Activated CD4-positive, alpha-beta T cell treated with anti-CD3 and anti-CD28 coated beads, Interleukin-10, Interleukin-2, amounts not matched to agents 100 ng/mL and 50 ng/mL, durations not matched to agents 16 hours and 8 hours (primary cell): ENCODE data around the gene NWD2.
"Not testable (repeated sequence)": the region's sequence is repeated elsewhere in the genome, so short reads cannot be mapped to it uniquely, and the experiment has no call there.

Experiments
- DNase-seq: peaks from one replicate; pipeline ENCODE4 v3.0.0-alpha.2; 2020

Gene NWD2

DNA sequence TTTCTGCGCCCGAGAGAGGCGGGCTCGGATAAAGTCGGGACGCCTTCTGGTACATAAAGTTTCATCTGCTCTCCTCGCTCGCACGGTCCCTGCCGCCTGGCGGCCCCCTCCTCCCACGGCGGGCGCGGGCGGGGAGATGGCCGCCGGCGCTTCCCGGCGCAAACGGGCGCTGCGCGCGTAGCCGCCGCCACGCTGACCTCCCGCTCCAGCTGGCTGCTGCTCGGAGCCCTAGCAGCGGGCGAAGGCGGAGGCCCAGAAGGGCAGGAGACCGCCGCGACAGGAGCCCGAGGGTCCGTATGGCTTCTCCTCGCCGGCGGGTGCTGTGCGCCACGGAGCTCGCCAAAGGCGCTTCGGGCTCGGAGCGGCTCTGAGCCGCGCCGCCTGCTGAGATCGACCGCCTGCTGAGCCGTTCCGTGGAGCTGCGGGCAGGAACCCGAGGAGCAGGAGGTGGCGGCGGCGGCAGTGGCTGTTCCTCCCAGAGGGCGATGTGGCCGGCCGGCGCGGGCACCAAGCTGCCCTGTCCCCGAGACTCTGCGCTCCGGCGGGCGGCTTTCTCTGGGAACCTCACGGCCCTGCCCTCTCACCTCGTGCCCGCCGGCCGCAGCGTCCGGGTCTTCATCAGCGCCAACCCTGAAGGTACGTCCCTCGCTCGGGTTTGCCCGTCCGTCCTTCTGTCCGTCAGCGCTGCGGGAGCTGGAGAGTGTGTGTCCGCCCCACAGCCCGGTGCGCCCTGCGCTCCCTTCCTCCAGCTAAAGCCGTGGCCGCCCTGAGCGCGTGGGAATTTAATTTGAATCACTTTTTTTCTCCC is at the start of gene NWD2:
Gene NWD2 (plus strand): TSS at position 161 of the 808 bp plus-strand sequence. CDS start 325 bp downstream, at position 486.
- DNase-seq, result no peak

DNA sequence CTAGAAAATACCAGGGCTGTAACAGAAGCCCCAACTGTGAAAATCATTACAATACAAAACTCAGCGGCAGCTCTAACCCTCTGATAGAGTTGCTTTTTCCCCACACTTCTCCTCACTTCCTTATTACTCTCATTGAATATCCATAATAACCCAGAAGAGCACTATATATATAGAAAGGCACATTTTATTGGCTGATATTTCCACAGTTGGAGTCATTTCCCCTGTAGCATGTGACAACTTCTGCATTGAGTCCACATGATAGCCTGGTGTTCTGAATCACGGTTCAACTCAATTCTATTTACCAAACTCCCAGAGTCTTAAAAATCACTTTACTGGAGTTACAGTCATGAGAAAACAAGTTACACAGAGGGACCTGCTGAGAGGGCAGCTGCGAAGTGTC is 46.6 kb upstream of the NWD2 start:
- no peak for DNase-seq

DNA sequence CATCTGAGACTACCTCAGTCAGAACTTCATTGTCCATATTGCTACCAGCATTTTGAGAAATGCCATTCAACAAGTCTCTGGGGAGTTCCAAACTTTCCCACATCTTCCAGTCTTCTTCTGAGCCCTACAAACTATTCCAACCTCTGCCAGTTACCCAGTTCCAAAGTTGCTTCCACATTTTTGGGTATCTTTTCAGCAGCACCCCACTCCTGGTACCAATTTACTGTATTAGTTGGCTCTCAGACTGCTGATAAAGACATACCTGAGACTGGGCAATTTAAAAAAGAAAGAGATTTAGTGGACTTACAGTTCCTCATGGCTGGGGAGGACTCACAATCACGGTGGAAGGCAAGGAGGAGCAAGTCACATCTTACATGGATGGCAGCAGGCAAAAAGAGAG is 39.8 kb upstream of the NWD2 start:
- DNase-seq, result not testable (repeated sequence)

- no peak for DNase-seq
Measured at GRCh38 chr4:37216209-37216608, 28.3 kb upstream of the NWD2 start.

- DNase-seq, result no peak
Measured at GRCh38 chr4:37219242-37219641, 25.3 kb upstream of the NWD2 start.

DNA sequence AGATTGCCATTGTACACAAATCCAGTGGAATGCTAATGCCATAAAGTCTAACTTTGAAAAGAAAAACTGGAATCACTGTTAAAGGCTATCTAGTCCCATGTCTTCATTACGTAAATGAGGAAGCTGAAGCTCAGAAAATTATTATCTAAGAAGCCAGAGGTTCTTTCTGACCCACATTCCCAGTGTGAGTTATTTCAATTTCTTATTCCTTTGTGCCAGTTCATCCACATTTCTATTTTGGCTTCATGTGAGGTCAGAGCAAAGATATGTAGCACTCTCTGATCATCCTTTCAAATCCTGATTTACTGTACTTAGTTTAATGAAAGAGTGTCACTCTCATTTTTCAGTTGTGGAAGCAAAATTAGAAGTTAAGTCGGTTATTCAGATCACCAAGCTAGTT is 24.6 kb upstream of the NWD2 start:
- DNase-seq, result no peak

DNA sequence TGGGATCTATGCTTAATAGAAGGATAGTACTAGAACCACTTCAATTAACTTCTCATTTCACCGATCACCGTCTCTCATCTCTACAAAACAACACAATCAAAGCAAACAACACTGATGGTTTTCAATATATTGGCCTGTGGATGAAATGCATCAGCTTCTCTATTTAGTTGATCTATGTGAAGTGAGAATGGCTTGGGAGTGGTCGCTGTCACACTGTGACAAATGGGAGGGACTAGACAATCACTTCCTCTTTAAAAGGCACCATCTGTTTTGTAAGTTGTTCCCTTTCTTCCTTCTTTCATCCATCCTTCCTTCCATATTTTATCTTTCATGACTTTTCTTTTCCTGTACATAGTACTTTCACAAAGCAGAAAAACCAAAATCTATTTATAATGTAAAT is 23.9 kb upstream of the NWD2 start:
- no peak for DNase-seq

- no peak for DNase-seq
Measured at GRCh38 chr4:37223732-37224131, 20.8 kb upstream of the NWD2 start.

GRCh38 chr4:37224854-37225253 is 19.7 kb upstream of the NWD2 start:
- DNase-seq, result no peak

GRCh38 chr4:37225778-37226177 is 18.8 kb upstream of the NWD2 start:
- no peak for DNase-seq

DNA sequence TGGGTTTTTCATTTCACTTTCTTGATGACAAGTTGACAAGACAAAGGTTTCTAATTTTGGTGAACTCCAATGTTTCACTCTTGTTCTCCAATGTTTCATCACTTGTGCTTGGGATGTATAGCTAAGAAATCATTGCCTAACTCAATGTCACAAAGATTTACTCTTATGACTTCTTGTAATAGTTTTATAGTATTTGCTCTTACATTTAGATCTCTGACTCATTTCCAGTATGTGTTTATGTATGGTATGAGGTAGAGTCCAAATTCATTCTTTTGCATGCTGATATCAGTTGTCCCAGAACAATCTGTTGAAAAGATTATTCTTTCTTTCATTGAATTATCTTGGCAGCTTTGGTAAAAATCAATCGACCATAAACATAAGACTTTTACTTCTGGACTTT is 12.2 kb upstream of the NWD2 start:
- no peak for DNase-seq

DNA sequence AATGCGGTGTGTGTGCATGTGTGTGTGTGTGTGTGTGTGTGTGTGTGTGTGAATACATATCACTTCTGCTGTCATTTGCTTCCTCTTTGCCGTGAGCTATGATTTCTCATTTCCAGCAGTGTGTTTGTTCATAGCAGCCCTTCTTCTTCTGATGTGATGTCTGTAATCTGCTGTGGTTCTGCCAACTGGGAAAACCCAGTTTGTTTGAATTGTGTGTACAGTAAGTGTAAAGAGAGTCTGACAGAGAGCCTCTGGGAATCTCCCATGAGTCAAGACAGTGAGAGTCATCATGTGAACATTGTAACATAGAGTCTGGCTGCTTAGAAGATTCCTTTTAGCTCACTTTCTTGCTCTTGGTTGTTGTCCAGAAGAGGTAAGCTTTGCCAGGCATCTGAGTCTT is 8.4 kb upstream of the NWD2 start:
- no peak for DNase-seq

DNA sequence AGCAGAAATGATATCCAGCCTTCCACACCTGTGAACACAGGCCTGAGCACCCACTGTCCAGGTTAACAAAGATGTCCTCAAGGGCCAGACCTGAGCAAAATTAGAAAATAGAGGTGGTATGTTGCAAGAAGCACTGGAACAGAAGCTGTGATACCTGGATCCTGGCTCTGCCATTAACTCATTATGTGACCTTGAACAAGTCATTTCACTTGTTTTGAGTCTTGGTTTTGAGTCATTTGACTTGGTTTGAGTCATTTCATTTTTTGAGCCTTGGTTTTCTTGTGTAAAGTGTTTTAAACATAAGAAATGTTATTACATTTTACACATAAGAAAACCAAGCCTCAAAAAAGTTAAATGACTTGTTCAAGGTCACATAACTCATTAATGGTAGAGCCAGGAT is 2.9 kb upstream of the NWD2 start:
- DNase-seq, result peak; percentile 70

- DNase-seq, result no peak
Measured at GRCh38 chr4:37243051-37243450, 1.5 kb upstream of the NWD2 start.

- DNase-seq, result no peak
Measured at GRCh38 chr4:37243722-37244582, 591 bp upstream of the NWD2 start.

- no peak for DNase-seq
Measured at GRCh38 chr4:37245391-37245954, 930 bp downstream of the NWD2 start.

DNA sequence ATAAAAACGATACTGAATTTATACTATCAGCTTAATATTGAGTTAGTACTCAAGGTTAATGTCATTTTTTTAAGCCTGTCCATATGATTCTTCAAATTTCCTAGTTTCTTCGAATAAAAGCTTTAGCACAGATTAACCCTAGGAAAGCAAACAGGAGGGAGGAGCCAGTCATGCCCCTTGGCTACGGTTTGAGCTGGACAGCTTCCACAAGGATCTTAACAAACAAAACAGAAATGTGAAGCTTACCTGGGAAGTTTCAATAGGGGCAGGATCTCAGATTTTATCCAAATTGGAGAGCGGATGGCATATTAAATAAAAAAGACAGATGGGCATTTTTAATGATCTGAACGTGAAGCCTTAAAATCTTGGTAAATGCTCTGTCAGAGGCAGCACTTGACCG is 2.3 kb downstream of the NWD2 start:
- DNase-seq, result no peak

DNA sequence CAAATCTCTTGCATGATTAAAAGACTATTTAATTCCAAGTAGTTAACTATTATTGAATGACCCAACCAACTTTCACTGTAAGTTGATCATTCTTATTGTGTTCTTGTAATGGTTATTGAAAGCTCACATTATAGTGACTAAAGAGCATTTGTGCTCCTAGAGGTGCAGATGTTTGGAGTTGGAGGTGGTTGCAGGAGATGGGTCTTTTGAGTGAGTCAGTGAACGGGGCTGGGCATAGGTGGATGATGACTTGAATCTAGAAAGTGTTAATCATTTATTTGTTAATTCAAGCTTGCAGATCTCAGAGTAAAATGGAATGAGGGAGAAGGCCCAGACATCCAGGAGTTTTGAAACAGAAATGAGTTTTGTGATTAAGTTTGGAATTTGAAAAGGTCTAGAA is 13.7 kb downstream of the NWD2 start:
- DNase-seq, result no peak

- DNase-seq, result no peak
Measured at GRCh38 chr4:37268319-37268718, 23.8 kb downstream of the NWD2 start.

DNA sequence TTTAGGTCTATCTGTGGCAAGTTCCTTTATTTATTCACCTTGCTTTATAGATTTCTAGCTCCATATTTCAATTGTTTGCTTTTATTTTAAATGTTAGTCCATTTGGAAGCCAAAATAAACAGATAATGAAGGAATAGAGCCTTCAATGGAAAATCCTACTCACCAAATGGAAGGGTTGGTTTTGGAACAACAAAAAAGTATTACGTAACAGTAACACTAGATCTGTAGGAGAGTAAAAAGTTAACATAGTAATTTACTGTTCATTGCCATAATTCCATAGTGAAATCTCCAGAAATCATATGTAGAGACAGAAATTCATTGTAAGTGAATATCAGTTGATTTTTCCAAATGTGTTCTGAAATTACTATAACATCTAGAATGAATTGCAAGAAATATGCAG is 34.6 kb downstream of the NWD2 start:
- DNase-seq, result no peak

DNA sequence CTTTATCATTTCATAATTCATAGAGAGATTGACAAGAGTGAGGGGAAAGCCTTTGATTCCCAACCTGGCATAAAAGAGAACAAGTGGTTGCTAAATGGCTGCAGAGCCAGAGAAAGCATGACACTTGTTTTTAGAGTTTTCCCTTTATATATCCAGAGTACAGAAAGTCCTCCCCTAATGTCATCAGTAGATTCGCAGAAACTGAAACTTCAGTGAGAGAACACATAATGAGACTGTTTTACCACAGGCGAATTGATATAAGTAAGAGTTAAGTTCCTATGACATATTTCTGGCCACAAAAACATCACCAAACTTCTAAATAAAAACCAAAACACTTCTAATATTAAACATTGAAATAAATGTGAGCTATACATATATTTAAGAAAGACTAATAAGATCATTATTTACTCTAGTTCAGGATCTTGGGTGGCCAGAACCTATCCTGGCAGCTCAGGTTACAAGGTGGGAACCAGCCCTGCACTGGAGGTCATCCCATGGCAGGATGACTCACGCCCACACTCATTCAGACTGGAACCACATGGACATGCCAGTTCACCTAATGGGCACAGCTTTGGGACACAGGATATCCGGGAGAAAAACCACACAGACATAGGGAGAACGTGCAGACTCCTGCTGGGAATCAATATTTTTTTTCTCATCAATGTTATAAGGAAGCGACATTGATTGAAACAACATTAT is 35.5 kb downstream of the NWD2 start:
- no peak for DNase-seq

GRCh38 chr4:37299468-37299867 is 54.9 kb downstream of the NWD2 start:
- no peak for DNase-seq

DNA sequence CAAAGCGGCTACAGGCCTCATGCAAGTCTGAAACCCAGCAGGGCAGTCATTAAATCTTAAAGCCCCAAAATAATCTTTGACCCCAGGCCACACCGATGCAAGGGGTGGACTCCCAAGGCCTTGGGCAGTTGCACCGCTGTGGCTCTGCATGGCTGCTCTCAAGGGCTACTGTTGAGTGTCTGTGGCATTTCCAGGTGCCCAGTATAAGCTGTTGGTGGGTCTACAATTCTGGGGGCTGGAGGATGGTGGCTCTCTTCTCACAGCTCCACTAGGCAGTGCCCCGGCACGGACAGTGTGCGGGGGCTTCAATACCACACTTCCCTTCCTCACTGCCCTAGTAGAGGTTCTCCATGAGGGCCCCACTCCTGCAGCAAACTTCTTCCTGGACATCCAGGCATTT is 60.1 kb downstream of the NWD2 start:
- DNase-seq, result no peak
